ENCODE results near the gene PHF21B. TPM values are rescaled to one million over a fixed set of nuclear protein-coding genes. Genes with fewer than 3 reads are reported as not detected.
A peak's percentile ranks its signal among the peaks of the same experiment; 100 is the strongest.

The PHF21B gene
- total RNA-seq, 1 donor from 2014 or later = 113 TPM

DNA sequence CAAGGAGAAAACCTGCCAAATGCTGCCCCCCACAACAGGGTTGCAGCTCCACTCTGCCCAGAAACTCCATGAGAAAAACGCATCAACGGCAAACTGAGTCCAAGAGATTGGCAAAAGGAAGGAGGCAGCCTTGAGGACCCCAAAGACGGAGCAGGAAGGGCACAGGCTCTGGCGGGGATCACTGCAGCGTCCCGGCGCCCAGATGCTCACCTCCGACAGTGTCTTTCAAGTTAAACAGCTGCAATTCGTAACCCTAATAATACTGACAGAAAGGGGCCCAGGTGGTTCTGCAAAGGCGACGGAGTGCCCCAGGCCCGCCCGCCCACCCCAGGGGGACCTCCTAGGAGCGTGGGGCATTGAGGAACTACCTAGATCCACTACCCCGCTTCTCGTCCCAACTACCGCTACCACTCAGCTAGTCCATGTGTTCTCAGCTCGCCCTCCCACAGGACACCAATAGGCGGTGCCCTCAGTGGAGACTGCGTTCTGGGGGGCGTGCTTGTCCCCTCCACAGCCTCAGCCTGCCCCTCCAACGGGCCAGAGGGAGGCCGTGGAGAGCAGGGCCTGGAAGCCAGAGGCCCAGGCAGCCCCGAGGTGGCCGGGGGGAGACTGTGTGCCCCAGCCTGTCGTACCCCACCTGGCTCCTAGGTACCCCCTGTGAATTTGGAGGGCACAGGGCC lies 127.4 kb downstream of the PHF21B start:
- TF ChIP-seq CTCF (IDR thresholded peaks at IDR 0.05; ENCODE audit: partially characterized antibody, unreplicated experiment) = no peak
- DNase-seq = peak; percentile 15
- H3K27me3 Mint-ChIP-seq (ENCODE audit: unreplicated experiment) = peaks cover 3% of the 10 kb centered on the region
- no peak overlapping the region for H3K4me3 Mint-ChIP-seq (ENCODE audit: unreplicated experiment)
- H3K36me3 Mint-ChIP-seq (ENCODE audit: unreplicated experiment) = peaks cover 5% of the 10 kb centered on the region
- no peaks in the 10 kb centered on the region for H3K4me1 Mint-ChIP-seq (ENCODE audit: low read depth, unreplicated experiment)
- H3K27ac Mint-ChIP-seq (ENCODE audit: unreplicated experiment) = no peak overlapping the region
- peaks cover 10% of the 10 kb centered on the region for H3K9me3 Mint-ChIP-seq (ENCODE audit: unreplicated experiment)

DNA sequence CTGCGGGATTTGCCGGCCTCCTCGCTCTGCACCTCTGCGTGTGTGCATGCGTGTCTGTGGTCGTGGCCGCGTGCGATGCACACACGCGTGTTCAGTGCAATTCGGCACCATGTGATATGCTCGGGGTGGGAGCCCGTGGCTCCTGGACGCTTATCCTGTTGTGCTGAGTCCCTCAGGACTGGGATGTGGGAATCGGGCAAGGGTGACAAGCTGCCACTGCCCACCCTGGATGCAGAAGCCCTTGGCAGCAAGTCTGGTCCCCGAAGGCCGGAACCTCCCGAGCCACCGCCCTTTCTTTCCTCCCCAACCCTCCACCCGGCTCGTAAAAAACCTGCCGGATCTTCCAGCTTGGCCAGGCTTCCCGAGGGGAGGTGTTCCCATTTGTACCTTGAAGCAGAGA lies 128.2 kb downstream of the PHF21B start:
- H3K4me3 Mint-ChIP-seq (ENCODE audit: unreplicated experiment) = no peak overlapping the region
- no peak for TF ChIP-seq CTCF (IDR thresholded peaks at IDR 0.05; ENCODE audit: partially characterized antibody, unreplicated experiment)
- peak; percentile 4 for DNase-seq

DNA sequence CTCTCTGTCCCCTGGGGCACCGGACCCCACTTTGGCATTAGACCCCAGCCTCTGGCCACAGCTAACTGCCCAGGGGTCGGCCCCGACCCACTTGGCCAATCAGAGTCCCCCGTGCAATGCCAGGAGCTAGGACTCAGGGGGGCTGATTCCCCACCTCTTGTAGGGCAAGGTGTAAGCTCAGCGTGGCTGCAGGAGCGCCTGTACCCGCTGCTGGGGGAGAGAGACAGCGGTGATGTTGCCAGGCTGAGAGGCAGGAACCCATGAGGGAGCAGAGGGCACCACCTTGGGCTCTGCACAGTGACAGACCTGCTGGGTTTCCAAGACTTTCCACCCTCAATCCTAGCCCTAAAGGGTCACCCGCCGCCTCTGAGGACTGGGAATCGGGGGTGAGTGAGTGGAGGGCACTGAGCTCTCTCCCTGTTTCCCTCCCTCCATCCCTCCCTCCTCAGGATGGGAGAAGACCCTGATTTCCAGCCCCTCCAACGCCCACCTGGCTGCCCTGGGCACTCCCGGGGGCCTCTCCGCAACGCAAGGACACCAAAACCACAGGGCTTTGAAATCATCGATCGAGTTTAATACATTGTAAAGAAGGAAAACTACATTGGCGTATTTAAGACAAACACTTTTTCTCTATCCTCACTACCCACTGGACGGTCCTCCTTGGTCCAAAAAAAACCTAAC lies 129.1 kb downstream of the PHF21B start:
- peak; percentile 10 for DNase-seq
- Mint-ChIP-seq H3K36me3 (ENCODE audit: unreplicated experiment) (peaks cover 16% of the 10 kb centered on the region), H3K9me3 (ENCODE audit: unreplicated experiment) (peaks cover 12% of the 10 kb centered on the region), H3K4me1 (ENCODE audit: low read depth, unreplicated experiment) (no peaks in the 10 kb centered on the region), H3K4me3 (ENCODE audit: unreplicated experiment) (no peak overlapping the region), H3K27ac (ENCODE audit: unreplicated experiment) (no peak overlapping the region), H3K27me3 (ENCODE audit: unreplicated experiment) (peaks cover 1% of the 10 kb centered on the region)
- TF ChIP-seq CTCF (IDR thresholded peaks at IDR 0.05; ENCODE audit: partially characterized antibody, unreplicated experiment) = no peak

More for the DNA sequence above, 128.2 kb downstream of the PHF21B start:
- H3K4me1 Mint-ChIP-seq (ENCODE audit: low read depth, unreplicated experiment) = no peaks in the 10 kb centered on the region
- no peak overlapping the region for H3K27ac Mint-ChIP-seq (ENCODE audit: unreplicated experiment)
- H3K27me3 Mint-ChIP-seq (ENCODE audit: unreplicated experiment) = peaks cover 3% of the 10 kb centered on the region
- peaks cover 13% of the 10 kb centered on the region for H3K36me3 Mint-ChIP-seq (ENCODE audit: unreplicated experiment)
- peaks cover 12% of the 10 kb centered on the region for H3K9me3 Mint-ChIP-seq (ENCODE audit: unreplicated experiment)

- Mint-ChIP-seq H3K4me1 (ENCODE audit: low read depth, unreplicated experiment) (no peaks in the 10 kb centered on the region), H3K36me3 (ENCODE audit: unreplicated experiment) (peaks cover 16% of the 10 kb centered on the region), H3K9me3 (ENCODE audit: unreplicated experiment) (peaks cover 12% of the 10 kb centered on the region), H3K27ac (ENCODE audit: unreplicated experiment) (no peak overlapping the region), H3K27me3 (ENCODE audit: unreplicated experiment) (peaks cover 1% of the 10 kb centered on the region), H3K4me3 (ENCODE audit: unreplicated experiment) (no peak overlapping the region)
- TF ChIP-seq CTCF (IDR thresholded peaks at IDR 0.05; ENCODE audit: partially characterized antibody, unreplicated experiment) = no peak
- peak; percentile 8 for DNase-seq
These were observed 130.5 kb downstream of the PHF21B start for GRCh38 chr22:44879301-44879680.

Data from glutamatergic neuron (in vitro differentiated cells).